HepG2 (cell line): Measurements from ENCODE around the gene RNASE12. TPM values are rescaled to one million over a fixed set of nuclear protein-coding genes. Genes with fewer than 3 reads are reported as not detected.

Experiments
- ATAC-seq: fragments of 200-7000 bp; cut with Tn5 transposase; 3 replicates; pipeline ENCODE4 v1.9.1; 2020; ENCODE audit warnings: mild to moderate bottlenecking, moderate library complexity
- BruUV-seq: library from RNA; stranded (reverse); fragments of 400-500 nt; replicated peaks from 2 replicates; lab custom pipeline; 2021; lab: Mats Ljungman, UMichigan
- CTCF ChIA-PET: fragments of 300-600 bp; formaldehyde crosslinking; extraction: SDS; loops from one replicate; lab custom pipeline; 2021; ENCODE audit warnings: low total read pairs, inconsistent platforms, low intra/inter-chr PET ratio; lab: Yijun Ruan, JAX
- POLR2A ChIA-PET: fragments of 350-600 bp; sonication (Branson Sonifier 250); formaldehyde crosslinking; loops from one replicate; lab custom pipeline; 2020; ENCODE audit warnings: antibody characterized with exemption, inconsistent platforms; lab: Yijun Ruan, JAX
- DNase-seq: peaks from one replicate; pipeline ENCODE4 v3.0.0-alpha.2; 2015; ENCODE audit warnings: low spot score
- FAIRE-seq: peaks from 3 replicates; lab custom pipeline; 2011; peaks lifted over from hg19 to GRCh38; lab: Jason Lieb, UNC
- H2AFZ ChIP-seq: one replicate; pipeline ENCODE4 v1.6.1; 2011; ENCODE audit warnings: low read length, inconsistent platforms
- H3K27ac ChIP-seq: fragments of 300-600 bp; 3 replicates; pipeline ENCODE4 v1.8.0; 2011; ENCODE audit warnings: mixed run types, mild to moderate bottlenecking, mixed read lengths, low read length, inconsistent platforms; ENCODE audit not compliant: insufficient read depth; ENCODE audit errors: extremely low read length
- H3K27me3 ChIP-seq, 2 experiments: fragments of 200-600 bp in 1 of 2; 2 replicates in 1 of 2; 3 replicates in 1 of 2; pipeline versions ENCODE4 v1.6.0 to v1.8.0; 2011; ENCODE audit warnings: low read length in 2 of 2, mild to moderate bottlenecking in 2 of 2, moderate library complexity in 2 of 2, inconsistent platforms in 1 of 2; ENCODE audit not compliant: insufficient read depth in 2 of 2, control insufficient read depth in 1 of 2
- H3K36me3 ChIP-seq, 2 experiments: fragments of 200-600 bp in 1 of 2; replicated peaks in 1 of 2; 2 replicates in 1 of 2; 3 replicates in 1 of 2; pipeline versions ENCODE4 v1.5.1 to v1.8.0; 2011; ENCODE audit warnings: low read length in 2 of 2, inconsistent platforms in 1 of 2; ENCODE audit not compliant: insufficient read depth in 2 of 2, control insufficient read depth in 1 of 2
- H3K4me1 ChIP-seq: 2 replicates; pipeline ENCODE4 v1.5.1; 2012; ENCODE audit warnings: low read length, inconsistent platforms; ENCODE audit not compliant: insufficient read depth
- H3K4me2 ChIP-seq: 2 replicates; pipeline ENCODE4 v1.6.0; 2011; ENCODE audit warnings: low read depth, low read length, inconsistent platforms
- H3K4me3 ChIP-seq, 3 experiments: fragments of 200-600 bp in 1 of 3; sonication (generic), shearing (Covaris generic) in 1 of 3; replicated peaks in 1 of 3; 2 replicates each; pipeline ENCODE4 v1.5.1; 2011 to 2016; ENCODE audit warnings: low read length in 3 of 3, inconsistent platforms in 2 of 3, low read depth in 2 of 3, mild to moderate bottlenecking in 2 of 3, control low read depth in 1 of 3, mixed read lengths in 1 of 3; ENCODE audit not compliant: insufficient read depth in 1 of 3
- H3K79me2 ChIP-seq: one replicate; pipeline ENCODE4 v1.6.1; 2011; ENCODE audit warnings: low read length, inconsistent platforms; ENCODE audit not compliant: insufficient read depth
- H3K9ac ChIP-seq: 2 replicates; pipeline ENCODE4 v1.6.0; 2011; ENCODE audit warnings: mild to moderate bottlenecking, low read depth, low read length, inconsistent platforms; ENCODE audit not compliant: insufficient read depth
- H3K9me3 ChIP-seq: 2 replicates; pipeline ENCODE4 v1.5.1; 2012; ENCODE audit warnings: mild to moderate bottlenecking, low read length
- H4K20me1 ChIP-seq: 2 replicates; pipeline ENCODE4 v1.6.0; 2011; ENCODE audit warnings: inconsistent platforms, mild to moderate bottlenecking, low read length, moderate library complexity; ENCODE audit not compliant: insufficient read depth
- ATF1 ChIP-seq: IDR thresholded peaks from 2 replicates; pipeline ENCODE4 v1.6.1; 2016; ENCODE audit warnings: mild to moderate bottlenecking, control low read depth
- CEBPB ChIP-seq: IDR thresholded peaks from 2 replicates; pipeline ENCODE4 v1.6.1; 2011; ENCODE audit warnings: low read depth, low read length, improper control_type of control experiment, borderline replicate concordance
- DMAP1 ChIP-seq: IDR thresholded peaks from 2 replicates; pipeline ENCODE4 v1.6.1; 2016
- FOXK2 ChIP-seq: fragments of 450-650 bp; IDR thresholded peaks from 2 replicates; pipeline ENCODE4 v1.6.1; 2016
- KLF13 ChIP-seq: sonication (generic); formaldehyde crosslinking; IDR thresholded peaks from 2 replicates; pipeline ENCODE4 v1.4.0; 2020; ENCODE audit warnings: mild to moderate bottlenecking, missing genetic modification reagents
- ZNF251 ChIP-seq: sonication (generic); formaldehyde crosslinking; IDR thresholded peaks from 2 replicates; pipeline ENCODE4 v1.9.0; 2021; ENCODE audit warnings: mild to moderate bottlenecking, missing genetic modification reagents
- ZNF264 ChIP-seq: sonication (generic); formaldehyde crosslinking; IDR thresholded peaks from 2 replicates; pipeline ENCODE4 v1.4.0; 2020; ENCODE audit warnings: missing genetic modification reagents
- ZNF292 ChIP-seq: sonication (generic); formaldehyde crosslinking; IDR thresholded peaks from 2 replicates; pipeline ENCODE4 v1.8.1; 2022; ENCODE audit warnings: mild to moderate bottlenecking, low read depth, missing genetic modification reagents, borderline replicate concordance
- WGBS: methylation state at CpG from one replicate; pipeline ENCODE4 v1.1.6; 2017; ENCODE audit warnings: low lambda C conversion rate; 5-methylcytosine and 5-hydroxymethylcytosine counted together
- in situ Hi-C: cut with HindIII; loops from 2 replicates; pipeline ENCODE4 v1.10.0; 2017; ENCODE audit warnings: low pct_unique_long_range_greater_than_20kb; ENCODE audit not compliant: extremely low pct_ligation_motif_present
- intact Hi-C: fragments of 100-400 bp; cut with micrococcal nuclease; formaldehyde crosslinking; loops from one replicate; pipeline ENCODE4 v1.10.0; 2022; ENCODE audit not compliant: unreplicated experiment
- polyA plus RNA-seq, 8 experiments: library from polyadenylated mRNA; depleted of rRNA in 3 of 8; stranded (reverse) in 7 of 8; unstranded in 1 of 8; fragments of >200 nt; fragmentation: Illumina TruSeq in 4 of 8; extraction: Trizol in 4 of 8; gene quantifications; 2 replicates each; pipeline versions ENCODE4 v1.2.1 to v1.2.3, GENCODE V29; 2011 to 2016; ENCODE audit warnings: low read depth in 4 of 8, missing spikeins in 1 of 8, mixed read lengths in 1 of 8; ENCODE audit not compliant: insufficient read depth in 1 of 8
- total RNA-seq, 5 experiments: library from RNA; depleted of rRNA; stranded (reverse); fragments of >200 nt; fragmentation: Illumina TruSeq; extraction: Trizol; gene quantifications; 2 replicates each; pipeline ENCODE4 v1.2.3, GENCODE V29; 2016; ENCODE audit warnings: low read depth in 1 of 5
- TF ChIP-seq, protein P1 (sequence below): sonication (generic); formaldehyde crosslinking; IDR thresholded peaks from 2 replicates; pipeline ENCODE4 v1.4.0; 2020; ENCODE audit warnings: missing genetic modification reagents
- TF ChIP-seq, protein P2 (sequence below): sonication (generic); formaldehyde crosslinking; IDR thresholded peaks from 2 replicates; pipeline ENCODE4 v1.8.0; 2022; ENCODE audit warnings: mild to moderate bottlenecking, missing genetic modification reagents; ENCODE audit not compliant: insufficient replicate concordance
- TF ChIP-seq, protein P3 (sequence below): sonication (generic); formaldehyde crosslinking; IDR thresholded peaks from 2 replicates; pipeline ENCODE4 v1.5.0; 2020; ENCODE audit warnings: mild to moderate bottlenecking, missing genetic modification reagents

RNASE12 gene
- total and polyA plus RNA-seq, 2 of the 13 experiments (the other 11 are each of a cell fraction or from before 2014, with no cell fraction given), result not detected

DNA sequence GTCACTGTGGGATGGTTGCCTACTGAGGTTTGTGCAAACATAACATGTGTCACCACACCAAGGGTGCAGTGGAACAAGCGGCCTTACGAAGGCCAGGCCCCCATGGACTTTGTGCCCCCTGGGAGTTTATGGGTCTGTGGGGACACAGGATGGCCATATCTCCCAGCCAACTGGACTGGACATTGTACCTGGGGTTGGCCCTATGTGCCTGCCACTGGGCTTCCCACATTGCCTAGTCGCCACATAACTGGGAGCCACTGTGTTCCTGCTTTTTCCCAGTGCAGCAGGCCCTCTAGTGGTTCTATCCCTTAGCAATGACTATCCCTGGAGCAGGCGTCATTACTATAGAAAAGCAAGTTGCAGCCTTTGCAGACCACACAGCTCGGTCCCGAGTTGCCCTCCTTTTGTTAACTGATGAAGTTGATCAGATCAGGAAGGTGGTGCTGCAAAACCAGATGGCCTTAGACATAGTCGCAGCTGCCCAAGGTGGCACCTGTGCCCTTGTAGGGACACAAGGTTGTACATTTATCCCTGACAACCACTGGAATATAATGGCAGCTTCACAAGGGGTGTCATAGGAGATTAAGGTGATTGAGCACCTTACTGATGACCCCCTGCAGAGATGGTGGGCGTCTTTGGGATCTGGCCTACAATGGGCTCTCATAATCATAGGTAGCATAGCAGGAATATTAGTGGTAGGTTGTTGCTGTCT lies 15.2 kb upstream of the RNASE12 start (continued):
- TF ChIP-seq, protein P1, sequence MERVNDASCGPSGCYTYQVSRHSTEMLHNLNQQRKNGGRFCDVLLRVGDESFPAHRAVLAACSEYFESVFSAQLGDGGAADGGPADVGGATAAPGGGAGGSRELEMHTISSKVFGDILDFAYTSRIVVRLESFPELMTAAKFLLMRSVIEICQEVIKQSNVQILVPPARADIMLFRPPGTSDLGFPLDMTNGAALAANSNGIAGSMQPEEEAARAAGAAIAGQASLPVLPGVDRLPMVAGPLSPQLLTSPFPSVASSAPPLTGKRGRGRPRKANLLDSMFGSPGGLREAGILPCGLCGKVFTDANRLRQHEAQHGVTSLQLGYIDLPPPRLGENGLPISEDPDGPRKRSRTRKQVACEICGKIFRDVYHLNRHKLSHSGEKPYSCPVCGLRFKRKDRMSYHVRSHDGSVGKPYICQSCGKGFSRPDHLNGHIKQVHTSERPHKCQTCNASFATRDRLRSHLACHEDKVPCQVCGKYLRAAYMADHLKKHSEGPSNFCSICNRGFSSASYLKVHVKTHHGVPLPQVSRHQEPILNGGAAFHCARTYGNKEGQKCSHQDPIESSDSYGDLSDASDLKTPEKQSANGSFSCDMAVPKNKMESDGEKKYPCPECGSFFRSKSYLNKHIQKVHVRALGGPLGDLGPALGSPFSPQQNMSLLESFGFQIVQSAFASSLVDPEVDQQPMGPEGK (CRISPR knock-in tag), result peak; percentile 56
- TF ChIP-seq ZNF264 (peak; percentile 96), ZNF292 (CRISPR knock-in tag) (peak; percentile 28; the same call in 1 of the 2 replicates), FOXK2 (no peak)

DNA sequence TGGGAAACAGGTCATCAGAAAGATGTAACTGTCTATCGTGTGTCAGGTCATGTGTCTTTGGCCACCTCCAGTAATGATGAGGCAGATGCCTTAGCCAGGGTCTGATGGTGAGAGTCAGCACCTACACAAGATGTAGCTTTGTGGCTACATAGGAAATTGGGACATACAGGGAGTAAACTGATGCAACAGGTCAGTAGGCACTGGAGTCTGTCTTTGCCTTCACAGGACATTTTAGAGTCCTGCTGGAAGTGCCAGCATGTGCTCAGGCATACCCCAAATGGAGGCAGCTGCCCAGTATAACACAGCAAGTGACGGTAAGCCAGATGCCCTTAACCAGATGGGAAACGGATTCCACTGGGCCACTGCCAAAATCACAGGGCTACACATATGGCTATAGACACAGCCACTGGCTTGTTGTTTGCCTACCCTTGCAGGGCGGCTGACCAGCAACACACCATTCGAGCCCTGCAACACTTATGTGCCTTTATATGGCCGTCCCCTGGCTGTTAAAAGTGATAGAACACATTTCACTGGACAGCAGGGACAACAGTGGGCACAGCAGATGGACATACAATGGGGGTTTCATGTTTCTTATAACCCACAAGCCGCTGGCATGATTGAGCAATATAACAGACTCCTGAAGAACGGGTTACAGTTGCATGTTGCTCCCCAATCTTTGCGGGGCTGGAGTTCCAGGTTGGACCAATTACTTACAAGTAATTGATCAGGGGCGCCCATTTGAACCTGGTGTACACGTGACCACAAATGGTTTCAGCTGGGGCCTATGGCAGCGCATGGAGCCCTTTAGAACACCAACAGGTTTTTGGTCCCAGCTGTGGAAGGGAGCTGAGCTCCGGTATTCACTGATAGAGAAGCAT lies 12.9 kb upstream of the RNASE12 start:
- no peak overlapping the region for H3K4me3 ChIP-seq
- no peaks in the 10 kb centered on the region for H3K36me3 ChIP-seq
- POLR2A ChIA-PET, result no interaction called here
- no peak overlapping the region for H3K4me2 ChIP-seq
- ATAC-seq (no peak), DNase-seq (no peak), FAIRE-seq (no peak)
- no TSS peak for BruUV-seq
- in situ Hi-C loops, result loop anchor here (25.0 kb wide), 1 partner anchor 142 kb away; the partner anchor contains the start of genes APEX1, OSGEP, PIP4P1 and PNP
- no peaks in the 10 kb centered on the region for H3K9me3 ChIP-seq
- H2AFZ ChIP-seq, result no peak overlapping the region
- no peak overlapping the region for H3K27ac ChIP-seq
- H4K20me1 ChIP-seq, result no peaks in the 10 kb centered on the region
- WGBS, result 64% methylated on average over 11 of the region's 13 CpGs
- no peaks in the 10 kb centered on the region for H3K79me2 ChIP-seq
- CTCF ChIA-PET, result no interaction called here
- no peak overlapping the region for H3K9ac ChIP-seq
- H3K4me1 ChIP-seq, result peaks cover 39% of the 10 kb centered on the region
- TF ChIP-seq ZNF251 (CRISPR knock-in tag) (no peak), KLF13 (CRISPR knock-in tag) (no peak), ATF1 (CRISPR knock-in tag) (no peak), DMAP1 (CRISPR knock-in tag) (no peak), CEBPB (peak; percentile 37; the same call in 1 of the 2 replicates)
- TF ChIP-seq, protein P2, sequence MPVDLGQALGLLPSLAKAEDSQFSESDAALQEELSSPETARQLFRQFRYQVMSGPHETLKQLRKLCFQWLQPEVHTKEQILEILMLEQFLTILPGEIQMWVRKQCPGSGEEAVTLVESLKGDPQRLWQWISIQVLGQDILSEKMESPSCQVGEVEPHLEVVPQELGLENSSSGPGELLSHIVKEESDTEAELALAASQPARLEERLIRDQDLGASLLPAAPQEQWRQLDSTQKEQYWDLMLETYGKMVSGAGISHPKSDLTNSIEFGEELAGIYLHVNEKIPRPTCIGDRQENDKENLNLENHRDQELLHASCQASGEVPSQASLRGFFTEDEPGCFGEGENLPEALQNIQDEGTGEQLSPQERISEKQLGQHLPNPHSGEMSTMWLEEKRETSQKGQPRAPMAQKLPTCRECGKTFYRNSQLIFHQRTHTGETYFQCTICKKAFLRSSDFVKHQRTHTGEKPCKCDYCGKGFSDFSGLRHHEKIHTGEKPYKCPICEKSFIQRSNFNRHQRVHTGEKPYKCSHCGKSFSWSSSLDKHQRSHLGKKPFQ (CRISPR knock-in tag), result no peak
- TF ChIP-seq, protein P3, sequence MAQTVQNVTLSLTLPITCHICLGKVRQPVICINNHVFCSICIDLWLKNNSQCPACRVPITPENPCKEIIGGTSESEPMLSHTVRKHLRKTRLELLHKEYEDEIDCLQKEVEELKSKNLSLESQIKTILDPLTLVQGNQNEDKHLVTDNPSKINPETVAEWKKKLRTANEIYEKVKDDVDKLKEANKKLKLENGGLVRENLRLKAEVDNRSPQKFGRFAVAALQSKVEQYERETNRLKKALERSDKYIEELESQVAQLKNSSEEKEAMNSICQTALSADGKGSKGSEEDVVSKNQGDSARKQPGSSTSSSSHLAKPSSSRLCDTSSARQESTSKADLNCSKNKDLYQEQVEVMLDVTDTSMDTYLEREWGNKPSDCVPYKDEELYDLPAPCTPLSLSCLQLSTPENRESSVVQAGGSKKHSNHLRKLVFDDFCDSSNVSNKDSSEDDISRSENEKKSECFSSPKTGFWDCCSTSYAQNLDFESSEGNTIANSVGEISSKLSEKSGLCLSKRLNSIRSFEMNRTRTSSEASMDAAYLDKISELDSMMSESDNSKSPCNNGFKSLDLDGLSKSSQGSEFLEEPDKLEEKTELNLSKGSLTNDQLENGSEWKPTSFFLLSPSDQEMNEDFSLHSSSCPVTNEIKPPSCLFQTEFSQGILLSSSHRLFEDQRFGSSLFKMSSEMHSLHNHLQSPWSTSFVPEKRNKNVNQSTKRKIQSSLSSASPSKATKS, result no peak
- intact Hi-C loops, result no loop called here
- H3K27me3 ChIP-seq, result peaks cover 0 to under 1% of the 10 kb centered on the region in 2 experiments; a peak in 2 of 5 replicates
